ENCODE data around the gene KIFC1.

Gene KIFC1

DNA sequence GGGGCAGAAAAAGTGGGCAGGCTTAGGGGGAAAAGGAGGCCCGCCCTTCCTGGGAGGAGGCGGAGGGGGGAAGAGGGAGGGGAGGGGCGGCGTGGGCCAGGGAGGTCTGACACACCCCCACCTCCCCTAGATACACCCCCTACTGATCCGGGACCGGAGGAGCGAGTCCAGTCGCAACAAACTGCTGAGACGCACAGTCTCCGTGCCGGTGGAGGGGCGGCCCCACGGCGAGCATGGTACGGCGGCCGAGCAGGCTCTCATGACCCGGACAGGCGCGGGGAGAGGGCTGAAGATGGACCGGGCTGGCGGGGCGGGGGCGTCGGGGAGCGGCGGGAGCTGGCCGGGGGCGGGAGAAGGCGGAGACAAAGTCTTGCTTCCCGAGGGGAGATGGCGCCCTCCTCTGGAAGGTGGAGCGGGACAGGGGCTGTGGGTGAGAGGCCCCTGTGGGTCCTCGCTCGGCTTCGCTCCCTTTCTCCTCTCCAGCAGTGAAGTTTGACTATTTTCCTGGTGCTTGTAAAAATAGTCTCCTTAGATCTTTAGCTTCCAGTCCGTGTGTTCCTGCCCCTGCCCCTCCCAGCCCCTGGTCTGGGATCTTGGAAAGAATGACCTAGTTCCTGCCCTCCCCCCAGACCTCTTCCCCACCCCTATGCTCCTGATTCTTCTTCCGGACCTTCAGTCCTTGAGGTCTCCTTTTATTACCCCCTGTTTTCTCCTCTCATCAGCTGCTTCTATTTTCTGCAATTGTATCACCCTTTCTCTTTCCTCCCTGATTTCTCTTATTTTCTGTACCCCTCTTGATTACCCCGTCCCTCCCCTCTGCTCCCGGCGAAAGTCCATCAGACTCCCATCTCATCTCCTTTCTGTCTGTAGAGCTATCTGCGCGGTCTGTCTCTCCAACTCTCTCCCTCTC, 34.3 kb downstream of the KIFC1 start:
- peak; percentile 89 for DNase-seq

DNA sequence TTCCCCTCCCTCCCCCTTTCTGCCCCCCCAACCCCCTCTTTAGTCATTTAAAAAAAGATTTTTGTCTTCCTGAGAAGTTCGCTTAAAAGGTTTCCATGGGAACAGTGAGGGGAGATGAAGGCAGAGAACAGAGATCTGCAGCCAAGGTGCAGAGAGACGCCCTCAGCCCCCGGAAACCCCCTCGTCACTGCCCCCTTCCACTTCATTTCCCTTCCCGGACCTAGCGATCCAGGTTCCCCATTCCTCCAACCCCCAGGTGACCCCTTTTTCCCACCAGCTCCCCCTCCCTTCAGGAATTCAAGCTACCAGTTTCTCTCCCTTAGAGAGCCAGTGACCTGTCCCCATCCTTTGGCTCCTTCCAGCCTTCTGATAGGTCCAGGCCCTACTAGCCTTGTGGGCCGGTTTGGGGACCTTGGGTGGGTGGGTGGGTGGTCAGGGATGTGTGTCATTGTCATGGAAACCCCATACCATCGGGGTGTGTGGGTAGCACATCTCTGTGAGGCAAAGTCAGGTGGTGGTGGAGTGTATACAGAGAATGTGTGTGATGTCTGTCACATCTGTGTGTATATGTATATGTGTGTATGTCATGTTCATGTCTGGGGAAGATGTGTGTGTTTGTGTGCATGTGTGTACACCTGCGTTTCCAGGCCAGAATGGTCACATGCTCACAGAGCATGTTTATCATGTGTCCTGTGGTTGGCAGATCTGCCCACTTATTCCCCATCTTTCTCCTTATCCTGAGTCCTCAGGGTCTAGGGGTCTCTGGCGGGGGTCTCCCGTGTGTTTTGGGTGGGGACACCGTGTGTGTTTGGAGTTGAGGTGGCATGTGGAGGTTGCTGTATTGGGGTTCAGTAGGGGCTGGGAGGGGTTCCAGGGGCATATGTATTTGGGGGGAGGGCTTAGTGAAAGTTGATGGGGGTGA, 35.2 kb downstream of the KIFC1 start:
- no peak for DNase-seq

DNA sequence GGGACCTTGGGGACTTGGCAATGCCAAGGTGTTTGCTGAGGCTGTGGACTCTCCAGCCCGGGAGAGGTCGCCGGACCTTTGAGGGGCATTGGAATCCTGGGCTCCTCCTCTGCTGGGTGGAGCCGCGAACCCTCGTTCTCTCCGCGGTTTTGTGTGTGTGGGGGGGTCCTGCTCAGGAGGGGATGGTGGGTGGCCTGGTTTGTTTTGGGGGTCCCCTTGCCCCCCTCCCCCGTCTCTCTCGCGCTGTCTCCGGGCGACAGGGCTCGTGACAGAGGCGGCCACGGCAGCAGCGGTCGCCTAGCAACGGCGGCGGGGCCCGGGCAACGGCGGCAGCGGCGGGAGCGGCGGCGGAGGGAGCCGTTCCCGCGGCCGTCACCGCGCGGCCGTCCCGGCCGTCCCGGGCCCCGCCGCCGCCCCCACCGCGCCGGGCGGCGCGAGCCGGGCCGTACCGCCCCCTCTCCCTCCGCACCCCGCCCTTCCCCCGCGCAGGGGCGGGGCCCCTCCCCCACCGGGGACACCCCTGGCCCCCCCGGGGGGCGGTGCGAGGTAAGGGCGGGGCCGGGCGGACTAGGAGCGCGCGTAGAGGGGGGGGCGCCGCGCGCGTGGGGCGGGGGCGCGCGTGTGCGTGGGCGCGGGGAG, 36.1 kb downstream of the KIFC1 start:
- DNase-seq = no peak

DNA sequence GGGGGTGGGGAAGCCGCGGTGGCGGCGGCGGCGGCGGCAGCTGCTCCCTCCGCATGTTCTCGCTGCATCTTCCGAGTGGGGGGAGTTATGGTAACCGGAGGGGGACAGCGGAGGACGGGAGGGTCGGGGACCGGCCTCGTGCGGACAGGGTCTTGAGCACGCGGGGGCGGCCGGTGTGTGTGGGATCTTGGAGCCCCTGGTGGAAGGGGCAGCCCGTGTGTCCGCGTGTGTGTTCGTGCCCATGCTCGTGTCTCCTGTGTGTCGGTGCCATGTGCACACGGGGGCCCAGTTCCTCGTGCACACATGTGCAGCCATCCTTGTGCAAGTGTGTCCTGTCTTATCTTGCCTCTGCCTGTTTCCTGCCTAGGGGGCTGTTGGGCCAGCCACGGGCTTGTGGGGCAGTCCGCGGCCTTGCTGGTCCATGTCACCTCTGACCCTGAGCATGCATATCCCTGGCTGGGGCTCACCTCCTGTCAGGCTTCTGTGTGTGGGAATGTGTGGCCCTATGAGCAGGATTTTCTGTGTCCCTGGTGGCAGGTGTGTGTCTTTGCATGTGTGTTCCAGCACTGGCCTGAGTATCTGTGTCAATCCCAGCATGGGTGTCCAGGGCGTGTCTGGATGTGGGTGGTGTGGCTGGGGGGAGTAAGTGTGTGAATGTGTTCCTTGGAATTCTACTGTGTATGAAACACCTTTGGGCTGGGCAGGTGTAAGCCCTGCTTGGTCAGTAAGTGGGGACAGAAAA, 36.8 kb downstream of the KIFC1 start:
- DNase-seq = no peak

DNA sequence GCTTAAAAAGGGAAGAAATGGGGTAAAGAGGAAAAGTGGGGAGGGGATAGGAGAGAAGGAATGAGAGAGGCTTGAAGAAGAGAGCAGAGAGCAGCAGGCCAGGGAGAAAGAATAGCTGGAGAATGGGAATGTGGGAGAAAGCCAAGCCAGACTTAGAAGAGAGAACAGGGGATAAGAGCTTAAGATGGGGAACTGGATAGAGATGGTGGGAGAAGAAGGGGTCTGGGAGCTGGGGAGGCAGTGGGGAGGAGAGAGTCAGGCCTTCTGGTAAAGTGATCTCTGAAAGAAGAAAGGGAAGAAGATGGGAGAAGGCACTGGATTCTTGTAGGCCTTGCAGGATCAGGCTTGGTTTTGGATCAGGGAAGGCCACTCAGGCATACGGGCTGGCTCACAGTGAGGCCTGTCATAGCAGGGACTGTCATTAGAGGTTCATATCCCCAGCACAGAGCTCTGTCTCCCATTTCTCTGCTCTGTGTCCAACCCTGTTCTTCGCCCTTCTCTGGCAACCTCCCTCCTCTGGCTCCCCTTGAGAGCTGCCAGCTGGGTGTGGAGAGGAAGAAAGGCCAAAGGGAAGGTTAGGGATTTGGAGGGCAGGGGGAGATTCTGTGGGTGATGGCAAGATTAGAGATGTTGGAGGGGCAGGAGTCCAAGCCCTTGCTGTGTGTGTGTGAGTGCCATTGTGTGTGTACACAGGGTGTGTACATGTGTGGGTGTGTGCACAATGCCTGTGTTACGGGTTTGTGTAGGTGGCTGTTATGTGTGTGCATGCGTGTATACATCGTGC, 37.5 kb downstream of the KIFC1 start:
- DNase-seq = no peak

DNA sequence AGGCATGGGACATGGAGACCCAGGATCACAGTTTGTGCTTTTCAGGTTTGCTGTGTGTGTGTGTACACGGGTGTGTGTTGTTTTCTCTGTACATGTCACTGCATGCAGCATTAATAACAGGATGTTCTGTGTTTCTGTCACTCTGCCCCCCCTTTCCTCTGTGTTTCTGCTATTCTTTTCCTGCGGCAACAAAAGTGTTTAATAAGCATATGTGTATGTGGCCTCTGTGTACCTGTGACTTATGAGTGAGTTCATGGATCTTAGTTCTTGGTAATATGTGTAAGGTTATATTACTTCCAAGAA, 38.1 kb downstream of the KIFC1 start:
- DNase-seq = no peak

DNA sequence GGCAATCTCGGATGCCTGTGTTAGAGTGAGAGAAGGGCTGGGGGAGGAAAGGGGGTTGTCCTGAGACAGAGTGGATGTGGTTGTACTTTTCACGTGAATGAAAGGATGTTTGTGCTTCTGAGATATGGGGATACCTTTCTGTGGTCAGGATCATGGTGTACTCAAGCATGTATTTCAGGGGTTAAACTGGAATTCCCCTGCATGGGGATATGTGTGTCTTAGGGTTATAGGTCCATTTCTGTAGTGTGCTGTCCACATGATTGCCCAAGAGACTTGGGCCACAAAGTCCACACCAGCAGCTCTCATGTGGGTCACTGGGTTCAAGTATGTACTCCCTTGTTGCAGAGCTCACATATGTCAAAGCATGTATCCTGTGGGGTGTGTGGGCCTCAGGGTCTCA, 38.7 kb downstream of the KIFC1 start:
- DNase-seq = no peak

DNA sequence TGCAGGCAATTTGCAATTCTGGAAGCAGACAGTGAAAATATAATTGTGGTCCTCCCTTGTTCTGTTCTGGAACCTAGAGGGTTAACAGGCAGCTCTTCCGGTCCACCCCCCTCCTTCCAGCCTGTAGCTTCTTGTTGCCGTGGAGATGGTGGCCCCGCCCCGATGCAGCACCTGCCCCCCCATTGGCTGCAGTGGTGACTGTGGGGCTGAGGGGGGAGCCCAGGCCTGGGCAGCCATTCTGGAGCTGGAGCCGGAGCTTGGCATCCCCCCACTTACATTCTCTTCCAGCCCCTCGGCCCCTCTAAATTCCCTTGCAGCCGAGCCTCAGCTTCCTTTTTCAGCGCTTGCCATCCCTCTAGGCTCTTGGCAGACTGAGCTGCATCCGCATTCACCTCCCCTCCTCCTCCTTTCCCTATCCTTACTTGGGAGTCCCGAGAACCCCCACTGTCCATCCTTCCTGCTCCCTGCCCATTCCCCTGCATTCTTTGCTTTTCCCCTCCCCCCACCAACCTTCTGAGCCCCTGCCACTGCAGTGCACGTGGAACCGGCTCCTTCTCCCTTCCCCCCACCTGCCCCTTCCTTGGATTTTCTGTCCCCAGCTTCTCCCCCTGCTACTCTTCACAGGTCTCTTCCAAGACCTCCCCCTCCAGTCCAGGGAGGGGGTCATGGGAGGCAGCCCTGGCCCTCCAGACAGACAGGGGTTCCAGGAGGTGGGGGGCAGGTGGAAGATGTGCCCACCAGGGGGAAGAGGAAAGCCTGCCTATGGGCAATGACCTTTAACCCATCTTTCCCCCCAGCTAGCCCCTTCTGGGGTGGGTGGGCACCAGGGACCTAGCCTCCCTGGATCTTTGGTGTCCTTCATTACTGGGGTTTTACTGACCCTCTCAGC, 39.6 kb downstream of the KIFC1 start:
- peak; percentile 68 for DNase-seq

DNA sequence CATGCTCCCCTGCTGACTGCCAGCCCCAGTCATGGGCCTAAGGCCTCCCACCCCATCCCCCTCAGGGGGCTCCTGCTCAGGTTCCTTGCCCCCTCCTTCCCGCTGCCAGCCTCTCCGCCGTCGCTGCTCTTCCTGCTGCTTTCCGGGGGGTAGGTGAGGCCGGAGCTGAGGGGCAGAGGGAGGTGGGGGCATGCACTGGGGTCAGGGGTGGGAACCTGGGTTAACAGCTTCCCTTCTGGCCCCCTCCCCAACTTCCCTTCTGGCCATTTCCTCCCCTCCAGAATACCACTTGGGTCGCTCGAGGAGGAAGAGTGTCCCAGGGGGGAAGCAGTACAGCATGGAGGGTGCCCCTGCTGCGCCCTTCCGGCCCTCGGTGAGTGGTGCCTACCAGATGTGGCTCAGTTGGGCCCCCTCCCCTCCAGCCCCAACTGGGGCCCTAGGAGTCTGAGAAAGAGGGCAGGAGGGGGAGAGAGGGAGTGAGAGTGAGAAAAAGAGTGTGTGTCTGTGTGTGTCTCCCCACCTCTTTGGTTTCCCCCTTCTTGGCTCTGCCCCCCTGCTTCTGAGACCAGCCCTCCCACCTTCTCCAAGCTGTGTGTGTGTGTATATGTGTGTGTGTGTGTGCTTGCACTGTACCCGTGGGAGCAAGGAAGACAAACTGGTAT, 40.4 kb downstream of the KIFC1 start:
- no peak for DNase-seq

DNA sequence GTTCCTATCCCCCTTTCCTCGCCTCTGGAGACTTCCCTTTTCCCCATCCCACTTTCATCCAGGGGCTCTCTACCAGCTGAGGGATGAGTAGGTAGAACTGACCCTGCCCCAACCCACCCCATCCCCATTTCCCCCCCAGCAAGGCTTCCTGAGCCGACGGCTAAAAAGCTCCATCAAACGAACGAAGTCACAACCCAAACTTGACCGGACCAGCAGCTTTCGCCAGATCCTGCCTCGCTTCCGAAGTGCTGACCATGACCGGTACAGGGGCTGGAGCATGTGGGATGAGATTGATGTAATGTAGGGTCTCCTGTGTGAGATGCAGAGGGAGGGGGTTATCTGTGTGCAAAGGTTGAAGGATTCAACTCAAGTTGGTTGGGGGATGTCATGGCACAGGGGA, 40.9 kb downstream of the KIFC1 start:
- DNase-seq = no peak

DNA sequence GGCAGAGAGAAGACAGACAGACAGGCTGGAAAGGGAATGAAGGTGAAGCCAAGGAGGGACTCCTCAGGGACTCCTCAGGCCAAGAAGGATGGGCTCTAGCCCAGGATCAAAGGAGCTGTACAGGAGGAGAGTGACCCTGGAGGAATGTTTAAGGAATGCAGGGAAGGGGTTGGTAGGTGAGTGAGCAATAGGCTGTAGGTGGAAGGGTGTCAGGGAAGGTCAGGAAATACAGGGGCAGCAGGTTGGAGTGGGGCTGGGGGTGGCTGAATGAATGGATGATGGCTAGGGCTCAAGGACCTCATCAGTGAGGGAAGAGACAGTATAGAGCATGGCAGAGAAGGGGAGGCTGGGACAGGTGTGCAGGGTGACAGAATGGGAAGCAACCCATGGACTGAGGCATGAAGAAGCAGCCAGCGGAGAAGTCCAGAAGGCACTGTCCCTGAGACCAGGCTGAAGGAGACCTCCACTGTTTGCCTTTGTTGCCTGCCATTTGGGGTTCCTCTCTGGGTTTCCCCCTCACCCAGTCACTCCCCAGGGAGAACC, 41.4 kb downstream of the KIFC1 start:
- no peak for DNase-seq

DNA sequence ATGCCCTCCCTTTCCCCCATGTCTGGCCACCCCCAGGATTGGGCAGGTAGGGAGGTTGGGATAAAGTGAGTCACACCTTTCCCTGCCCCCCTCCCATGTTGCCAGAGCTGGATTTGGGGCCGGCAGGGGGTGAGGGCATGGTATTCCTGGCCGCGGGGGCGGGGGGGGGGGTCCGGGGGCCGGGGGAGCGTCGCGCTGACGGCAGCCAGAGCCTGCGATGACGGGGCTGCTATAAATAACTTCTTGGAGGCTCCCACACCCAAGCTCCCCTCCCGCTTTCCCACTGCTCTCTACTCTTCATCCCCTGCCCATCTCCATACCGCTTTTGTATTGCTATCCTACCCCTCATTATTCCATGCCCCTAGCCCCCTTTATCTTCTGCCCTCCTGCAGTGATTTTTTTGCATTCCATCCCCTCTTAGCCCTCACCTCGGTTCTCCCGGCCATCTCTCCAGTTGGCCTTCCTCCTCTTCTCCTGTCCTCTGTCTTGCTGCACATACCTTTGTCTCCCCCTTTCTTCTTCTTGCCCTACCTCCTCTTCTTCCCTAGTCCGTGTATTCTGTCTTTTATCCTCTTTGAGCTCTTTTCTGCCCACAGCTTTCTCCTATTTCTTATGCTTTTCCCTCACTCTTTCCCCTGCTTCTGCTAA, 42.0 kb downstream of the KIFC1 start:
- peak; percentile 69 for DNase-seq

DNA sequence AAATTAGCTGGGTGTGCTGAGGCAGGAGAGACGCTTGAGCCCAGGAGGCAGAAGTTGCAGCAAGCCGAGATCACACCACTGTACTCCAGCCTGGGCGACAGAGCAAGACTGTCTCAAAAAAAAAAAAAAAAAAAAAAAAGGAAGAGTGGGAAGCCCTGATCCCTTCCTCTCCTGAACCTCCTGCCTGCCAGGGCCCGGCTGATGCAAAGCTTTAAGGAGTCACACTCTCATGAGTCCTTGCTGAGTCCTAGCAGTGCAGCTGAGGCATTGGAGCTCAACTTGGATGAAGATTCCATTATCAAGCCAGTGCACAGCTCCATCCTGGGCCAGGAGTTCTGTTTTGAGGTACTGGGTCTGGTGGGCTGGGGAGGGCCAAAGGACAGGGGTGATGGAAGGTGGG, 43.3 kb downstream of the KIFC1 start:
- DNase-seq = no peak

DNA sequence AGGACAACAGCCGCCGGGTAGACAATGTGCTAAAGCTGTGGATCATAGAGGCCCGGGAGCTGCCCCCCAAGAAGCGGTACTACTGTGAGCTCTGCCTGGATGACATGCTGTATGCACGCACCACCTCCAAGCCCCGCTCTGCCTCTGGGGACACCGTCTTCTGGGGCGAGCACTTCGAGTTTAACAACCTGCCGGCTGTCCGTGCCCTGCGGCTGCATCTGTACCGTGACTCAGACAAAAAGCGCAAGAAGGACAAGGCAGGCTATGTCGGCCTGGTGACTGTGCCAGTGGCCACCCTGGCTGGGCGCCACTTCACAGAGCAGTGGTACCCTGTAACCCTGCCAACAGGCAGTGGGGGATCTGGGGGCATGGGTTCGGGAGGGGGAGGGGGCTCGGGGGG, 46.0 kb downstream of the KIFC1 start:
- no peak for DNase-seq

DNA sequence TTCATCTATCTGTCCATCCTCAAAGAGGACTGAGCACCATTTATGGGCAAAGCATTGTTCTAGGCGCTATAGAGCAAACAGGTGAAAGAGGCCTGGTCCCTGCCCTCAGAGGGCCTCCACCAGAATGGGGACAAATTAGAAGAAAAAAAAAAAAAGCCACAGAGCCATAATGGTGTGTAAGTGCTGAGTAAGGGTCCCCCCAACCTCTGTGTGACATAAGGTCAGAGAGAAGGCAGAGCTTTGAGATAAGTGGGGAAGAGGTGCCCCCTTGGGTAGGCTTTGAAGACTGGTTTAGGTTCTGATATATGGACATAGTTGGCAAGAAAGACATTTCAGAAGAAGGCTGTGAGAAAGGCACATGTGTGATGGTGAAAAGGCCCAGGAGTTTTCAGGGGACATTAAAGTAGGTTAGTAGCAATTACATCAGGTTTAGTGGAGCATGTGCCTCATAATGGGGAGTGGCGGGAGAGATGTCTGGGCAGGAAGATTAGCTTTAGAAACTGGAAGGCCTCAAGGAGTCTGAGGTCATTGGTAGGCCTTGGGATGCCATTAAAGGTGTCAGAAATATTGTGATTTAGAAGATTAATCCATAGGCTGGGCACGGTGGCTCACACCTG, 47.5 kb downstream of the KIFC1 start:
- no peak for DNase-seq

DNA sequence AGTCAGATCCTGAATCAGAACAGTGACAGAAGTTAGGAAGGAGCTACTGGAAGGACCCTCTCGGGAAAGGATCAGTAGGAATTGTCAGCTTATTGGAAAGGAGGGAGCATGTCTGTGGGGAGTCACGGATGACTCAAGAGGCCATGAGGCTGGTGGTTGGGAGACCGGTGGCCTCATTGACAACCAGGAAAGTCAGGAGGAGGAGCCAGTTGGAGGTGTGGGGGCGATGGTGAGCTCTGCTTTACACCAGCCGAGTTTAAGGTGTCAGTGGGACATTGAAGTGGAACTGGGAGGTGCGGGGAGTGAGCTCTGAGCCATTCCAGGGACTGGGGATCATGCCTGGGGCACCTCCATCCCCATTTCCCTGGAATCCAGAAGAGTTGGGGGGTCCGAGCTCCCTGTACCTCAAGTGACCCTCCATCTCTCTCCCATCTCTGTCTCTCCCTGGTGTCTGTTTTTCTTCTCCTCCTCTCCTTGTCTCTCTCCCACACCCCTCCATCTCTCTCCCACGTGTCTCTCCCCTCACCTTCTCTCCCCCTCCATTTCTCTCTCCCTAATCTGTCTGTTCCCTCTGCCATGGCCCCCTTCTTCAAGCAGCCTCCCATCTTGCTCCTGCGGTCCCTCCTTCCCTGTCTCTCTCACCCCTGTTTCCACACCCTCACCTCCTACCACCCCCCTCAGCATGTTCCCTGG, 48.5 kb downstream of the KIFC1 start:
- DNase-seq = no peak

DNA sequence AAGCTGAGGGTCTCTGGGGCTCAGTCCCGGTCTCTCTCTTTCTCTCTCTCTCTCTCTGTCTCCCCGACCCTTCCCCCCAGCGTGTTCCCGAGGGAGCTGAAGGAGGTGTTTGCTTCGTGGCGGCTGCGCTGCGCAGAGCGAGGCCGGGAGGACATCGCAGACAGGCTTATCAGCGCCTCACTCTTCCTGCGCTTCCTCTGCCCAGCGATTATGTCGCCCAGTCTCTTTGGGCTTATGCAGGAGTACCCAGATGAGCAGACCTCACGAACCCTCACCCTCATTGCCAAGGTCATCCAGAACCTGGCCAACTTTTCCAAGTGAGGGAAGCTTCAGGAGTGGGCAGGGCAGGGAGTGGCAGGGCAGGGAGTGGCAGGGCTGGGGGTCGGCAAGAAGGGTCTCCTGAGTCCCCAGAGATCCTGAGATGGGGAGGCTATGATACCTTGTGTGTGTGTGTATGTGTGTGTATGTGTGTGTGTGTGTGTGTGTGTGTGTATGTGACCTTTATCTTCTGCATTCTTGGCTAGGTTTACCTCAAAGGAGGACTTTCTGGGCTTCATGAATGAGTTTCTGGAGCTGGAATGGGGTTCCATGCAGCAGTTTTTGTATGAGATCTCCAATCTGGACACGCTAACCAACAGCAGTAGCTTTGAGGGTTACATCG, 49.2 kb downstream of the KIFC1 start:
- DNase-seq = no peak

DNA sequence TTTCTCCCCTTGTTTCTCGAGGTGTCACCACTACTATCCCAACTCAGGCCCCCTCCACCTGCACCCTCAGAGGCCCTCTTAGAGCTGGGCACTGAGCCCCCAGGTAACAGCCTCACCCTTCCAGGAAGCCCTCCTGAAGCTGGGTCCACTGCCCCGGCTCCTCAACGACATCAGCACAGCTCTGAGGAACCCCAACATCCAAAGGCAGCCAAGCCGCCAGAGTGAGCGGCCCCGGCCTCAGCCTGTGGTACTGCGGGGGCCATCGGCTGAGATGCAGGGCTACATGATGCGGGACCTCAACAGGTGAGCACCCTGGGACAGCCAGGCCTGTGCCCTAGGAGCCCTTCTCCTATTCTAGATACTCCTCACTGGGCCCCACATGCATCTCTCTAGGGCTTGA, 49.8 kb downstream of the KIFC1 start:
- no peak for DNase-seq

All from fibroblast of skin of back (primary cell).